Natural killer cell (primary cell): ENCODE data around the gene ST6GALNAC3. TPM values are rescaled to one million over a fixed set of nuclear protein-coding genes. Genes with fewer than 3 reads are reported as not detected.

Source experiments
- ATAC-seq, 3 donors: fragments of 150-1000 bp in 2 of 3; fragments of 200-7000 bp in 1 of 3; cut with Tn5 transposase; 1 replicate in 1 of 3; 2 replicates in 2 of 3; pipeline ENCODE4 v1.10.0; 2021; ENCODE audit warnings: mild to moderate bottlenecking in 2 of 3, moderate library complexity in 2 of 3
- DNase-seq, 2 donors: peaks; one replicate each; pipeline versions ENCODE4 v3.0.0 to v3.0.0-alpha.2; 2013 to 2021; ENCODE audit warnings: mixed read lengths in 1 of 2
- H3K27ac ChIP-seq: one replicate; pipeline ENCODE4 v1.5.1; 2013; ENCODE audit warnings: mild to moderate bottlenecking, low read length
- H3K27me3 ChIP-seq: one replicate; pipeline ENCODE4 v1.6.1; 2013; ENCODE audit warnings: low read length; ENCODE audit not compliant: control insufficient read depth, insufficient read depth
- H3K36me3 ChIP-seq: one replicate; pipeline ENCODE4 v1.6.1; 2013; ENCODE audit warnings: low read length; ENCODE audit not compliant: control insufficient read depth, insufficient read depth
- H3K4me1 ChIP-seq: one replicate; pipeline ENCODE4 v1.6.1; 2013; ENCODE audit warnings: low read length; ENCODE audit not compliant: control insufficient read depth, insufficient read depth
- H3K4me3 ChIP-seq: one replicate; pipeline ENCODE4 v1.5.1; 2013; ENCODE audit warnings: low read length
- H3K9me3 ChIP-seq: one replicate; pipeline ENCODE4 v1.6.1; 2013; ENCODE audit warnings: low read length; ENCODE audit not compliant: control insufficient read depth, insufficient read depth
- H3K27ac Mint-ChIP-seq, 2 donors: one replicate each; pipeline ENCODE4 v1.8.0; 2022; ENCODE audit warnings: mild to moderate bottlenecking in 2 of 2, mixed read lengths in 2 of 2, moderate library complexity in 1 of 2
- H3K27me3 Mint-ChIP-seq, 2 donors: one replicate each; pipeline ENCODE4 v1.8.0; 2022; ENCODE audit warnings: low read depth in 2 of 2, mixed read lengths in 2 of 2
- H3K36me3 Mint-ChIP-seq: one replicate; pipeline ENCODE4 v1.8.0; 2022; ENCODE audit warnings: mixed read lengths
- H3K4me1 Mint-ChIP-seq, 2 donors: one replicate each; pipeline ENCODE4 v1.8.0; 2022; ENCODE audit warnings: mixed read lengths in 2 of 2
- H3K4me3 Mint-ChIP-seq: one replicate; pipeline ENCODE4 v1.8.0; 2022; ENCODE audit warnings: mild to moderate bottlenecking, moderate library complexity, mixed read lengths
- H3K9me3 Mint-ChIP-seq, 2 donors: one replicate each; pipeline ENCODE4 v1.8.0; 2022; ENCODE audit warnings: mixed read lengths in 2 of 2
- WGBS: methylation state at CpG from one replicate; pipeline ENCODE4 v1.1.7; 2013; ENCODE audit warnings: missing lambda C conversion rate; ENCODE audit not compliant: insufficient coverage; 5-methylcytosine and 5-hydroxymethylcytosine counted together
- intact Hi-C: fragments of 100-400 bp; cut with micrococcal nuclease; formaldehyde crosslinking; loops from one replicate; pipeline ENCODE4 v1.14.2; 2022
- total RNA-seq, 4 donors: library from RNA; stranded (reverse); fragments of 120-200 nt in 1 of 4; gene quantifications; one replicate each; pipeline versions ENCODE4 v1.2.3 to v1.2.4, GENCODE V29; 2013 to 2022
- TF ChIP-seq, protein P1 (sequence below): fragments of 200-600 bp; IDR thresholded peaks from one replicate; pipeline ENCODE4 v1.8.0; 2022; ENCODE audit warnings: antibody characterized with exemption

Gene ST6GALNAC3
- total RNA-seq, 3 donors from 2014 or later (not counting 1 experiment from before 2014, with no cell fraction given), result not detected

- TF ChIP-seq, protein P1, sequence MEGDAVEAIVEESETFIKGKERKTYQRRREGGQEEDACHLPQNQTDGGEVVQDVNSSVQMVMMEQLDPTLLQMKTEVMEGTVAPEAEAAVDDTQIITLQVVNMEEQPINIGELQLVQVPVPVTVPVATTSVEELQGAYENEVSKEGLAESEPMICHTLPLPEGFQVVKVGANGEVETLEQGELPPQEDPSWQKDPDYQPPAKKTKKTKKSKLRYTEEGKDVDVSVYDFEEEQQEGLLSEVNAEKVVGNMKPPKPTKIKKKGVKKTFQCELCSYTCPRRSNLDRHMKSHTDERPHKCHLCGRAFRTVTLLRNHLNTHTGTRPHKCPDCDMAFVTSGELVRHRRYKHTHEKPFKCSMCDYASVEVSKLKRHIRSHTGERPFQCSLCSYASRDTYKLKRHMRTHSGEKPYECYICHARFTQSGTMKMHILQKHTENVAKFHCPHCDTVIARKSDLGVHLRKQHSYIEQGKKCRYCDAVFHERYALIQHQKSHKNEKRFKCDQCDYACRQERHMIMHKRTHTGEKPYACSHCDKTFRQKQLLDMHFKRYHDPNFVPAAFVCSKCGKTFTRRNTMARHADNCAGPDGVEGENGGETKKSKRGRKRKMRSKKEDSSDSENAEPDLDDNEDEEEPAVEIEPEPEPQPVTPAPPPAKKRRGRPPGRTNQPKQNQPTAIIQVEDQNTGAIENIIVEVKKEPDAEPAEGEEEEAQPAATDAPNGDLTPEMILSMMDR, result no peak
- H3K4me1 ChIP-seq, result no peaks in the 10 kb centered on the region
- Mint-ChIP-seq H3K4me1 (no peaks in the 10 kb centered on the region), H3K9me3 (no peaks in the 10 kb centered on the region), H3K4me3 (no peak overlapping the region), H3K27ac (no peak overlapping the region), H3K36me3 (no peaks in the 10 kb centered on the region), H3K27me3 (peaks cover 3 to 9% of the 10 kb centered on the region in 2 donors)
- no peaks in the 10 kb centered on the region for H3K27me3 ChIP-seq
- no peaks in the 10 kb centered on the region for H3K36me3 ChIP-seq
- intact Hi-C loops, result no loop called here
- 62% methylated on average over 2 of the region's 2 CpGs for whole genome bisulfite sequencing
- DNase-seq (no peak), ATAC-seq (no peak)
- no peak overlapping the region for H3K4me3 ChIP-seq
- no peak overlapping the region for H3K27ac ChIP-seq
- no peaks in the 10 kb centered on the region for H3K9me3 ChIP-seq
These were observed 144.3 kb downstream of the ST6GALNAC3 start for GRCh38 chr1:76218888-76219287.

DNA sequence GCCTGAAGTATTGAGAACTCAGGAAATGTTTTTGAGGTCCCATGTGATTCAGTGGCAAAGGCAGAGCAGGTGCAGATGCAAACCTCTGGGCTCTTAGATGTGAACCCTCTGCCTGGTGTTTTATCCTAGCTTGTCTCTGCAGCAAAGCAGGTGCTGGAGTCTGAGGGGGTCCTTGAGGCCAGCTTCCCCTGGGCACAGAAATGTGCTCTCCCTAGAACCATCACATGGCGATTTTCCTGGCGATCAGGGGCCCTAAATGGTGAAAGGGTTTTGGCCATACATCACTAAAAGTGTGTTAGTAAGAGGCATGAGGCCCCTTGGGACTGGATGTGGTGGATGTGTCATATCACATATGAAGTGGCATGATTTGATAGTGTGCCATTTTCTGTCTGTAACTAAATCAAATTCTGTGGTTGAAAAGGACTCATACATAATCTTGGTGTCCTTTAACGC, 144.8 kb downstream of the ST6GALNAC3 start:
- DNase-seq (no peak), ATAC-seq (no peak)
- H3K27ac ChIP-seq, result no peak overlapping the region
- intact Hi-C loops, result no loop called here
- H3K4me3 Mint-ChIP-seq, result no peak overlapping the region
- no peaks in the 10 kb centered on the region for H3K27me3 ChIP-seq
- H3K4me1 ChIP-seq, result no peaks in the 10 kb centered on the region
- H3K36me3 ChIP-seq, result no peaks in the 10 kb centered on the region
- no peaks in the 10 kb centered on the region for H3K9me3 ChIP-seq
- 60% methylated on average over 3 of the region's 3 CpGs for WGBS
- no peaks in the 10 kb centered on the region for H3K36me3 Mint-ChIP-seq
- TF ChIP-seq, protein P1, result no peak
- peaks cover 3 to 9% of the 10 kb centered on the region in 2 donors for H3K27me3 Mint-ChIP-seq
- H3K27ac Mint-ChIP-seq, result no peak overlapping the region
- no peaks in the 10 kb centered on the region for H3K4me1 Mint-ChIP-seq
- no peaks in the 10 kb centered on the region for H3K9me3 Mint-ChIP-seq
- no peak overlapping the region for H3K4me3 ChIP-seq

DNA sequence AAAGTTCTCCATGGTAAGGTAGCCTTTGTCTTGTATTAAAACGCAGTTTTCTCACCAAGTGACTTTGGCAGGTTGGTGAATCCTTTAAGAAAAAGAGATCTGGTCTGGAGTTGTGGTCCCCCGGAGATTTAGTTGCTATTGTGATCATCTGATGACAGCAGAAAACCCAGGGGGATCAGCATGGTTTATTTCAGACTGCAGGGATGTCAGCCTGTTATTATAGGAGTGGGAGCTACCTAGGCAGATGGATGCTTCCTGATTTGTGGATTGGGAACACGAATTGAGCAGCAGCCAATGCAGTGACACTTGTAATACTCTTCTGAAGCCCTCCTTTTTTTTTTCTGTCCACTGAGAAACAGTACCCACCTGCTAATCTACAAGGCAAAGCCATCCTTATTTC, 150.2 kb downstream of the ST6GALNAC3 start:
- Mint-ChIP-seq H3K4me1 (no peaks in the 10 kb centered on the region), H3K4me3 (no peak overlapping the region), H3K9me3 (no peaks in the 10 kb centered on the region), H3K36me3 (no peaks in the 10 kb centered on the region), H3K27me3 (peaks cover 0 to 2% of the 10 kb centered on the region in 2 donors), H3K27ac (no peak overlapping the region)
- Histone ChIP-seq H3K4me3 (no peak overlapping the region), H3K36me3 (no peaks in the 10 kb centered on the region), H3K27me3 (no peaks in the 10 kb centered on the region), H3K27ac (no peak overlapping the region), H3K4me1 (no peaks in the 10 kb centered on the region), H3K9me3 (no peaks in the 10 kb centered on the region)
- 81% methylated on average over 3 of the region's 3 CpGs for WGBS
- DNase-seq (no peak), ATAC-seq (no peak)
- intact Hi-C loops, result no loop called here
- TF ChIP-seq, protein P1, result no peak

DNA sequence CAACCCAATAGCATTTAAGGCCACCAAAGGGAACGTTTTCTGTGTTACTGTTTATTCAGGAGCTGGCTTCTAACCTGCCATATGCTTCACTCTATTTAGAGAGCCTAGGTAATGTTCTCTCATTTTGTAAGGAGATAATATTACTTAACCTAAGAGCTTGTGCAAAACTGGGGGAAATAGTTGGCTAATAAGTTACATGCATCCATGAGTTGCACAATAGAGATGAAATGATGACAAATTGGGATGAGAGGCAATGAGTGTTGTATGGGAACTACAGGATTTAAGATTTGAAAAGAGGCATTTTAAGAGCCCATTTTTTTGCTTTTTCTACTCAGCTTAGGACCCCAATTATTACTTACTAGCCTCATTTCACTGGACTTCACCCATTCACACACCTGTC, 151.0 kb downstream of the ST6GALNAC3 start:
- H3K27ac ChIP-seq, result no peak overlapping the region

More for the DNA sequence above, 151.0 kb downstream of the ST6GALNAC3 start:
- H3K27ac Mint-ChIP-seq, result no peak overlapping the region
- Histone ChIP-seq H3K27me3 (no peaks in the 10 kb centered on the region), H3K9me3 (no peaks in the 10 kb centered on the region), H3K36me3 (no peaks in the 10 kb centered on the region), H3K4me3 (no peak overlapping the region), H3K4me1 (no peaks in the 10 kb centered on the region)
- H3K27me3 Mint-ChIP-seq, result peaks cover 0 to 2% of the 10 kb centered on the region in 2 donors
- ATAC-seq (no peak), DNase-seq (no peak)
- TF ChIP-seq, protein P1, result no peak
- no CpG with 5 or more reads among the region's 1 CpG for WGBS
- no peaks in the 10 kb centered on the region for H3K4me1 Mint-ChIP-seq
- no peak overlapping the region for H3K4me3 Mint-ChIP-seq
- H3K36me3 Mint-ChIP-seq, result no peaks in the 10 kb centered on the region
- H3K9me3 Mint-ChIP-seq, result no peaks in the 10 kb centered on the region
- intact Hi-C loops, result no loop called here
